Trophoblast cell (in vitro differentiated cells and primary cell): ENCODE measurements around the gene SEC16B. TPM values are rescaled to one million over a fixed set of nuclear protein-coding genes. Genes with fewer than 3 reads are reported as not detected.

Experiments used
- DNase-seq, 2 donors: peaks; one replicate each; pipeline ENCODE4 v3.0.0-alpha.2; 2016
- H2AFZ ChIP-seq: 2 replicates; pipeline ENCODE4 v1.6.1; 2013; ENCODE audit warnings: low read length, moderate library complexity, mild to moderate bottlenecking; ENCODE audit not compliant: insufficient read depth, poor library complexity
- H2AK5ac ChIP-seq: 2 replicates; pipeline ENCODE4 v1.6.1; 2013; ENCODE audit warnings: mild to moderate bottlenecking, low read length
- H2BK120ac ChIP-seq: 2 replicates; pipeline ENCODE4 v1.6.1; 2013; ENCODE audit warnings: low read length, mild to moderate bottlenecking, moderate library complexity; ENCODE audit not compliant: insufficient read depth, poor library complexity
- H2BK12ac ChIP-seq: 2 replicates; pipeline ENCODE4 v1.6.1; 2013; ENCODE audit warnings: mild to moderate bottlenecking, low read length, moderate library complexity
- H2BK5ac ChIP-seq: 2 replicates; pipeline ENCODE4 v1.6.1; 2013; ENCODE audit warnings: low read length, low read depth, moderate library complexity, mild to moderate bottlenecking; ENCODE audit not compliant: poor library complexity
- H3K14ac ChIP-seq: 2 replicates; pipeline ENCODE4 v1.6.1; 2013; ENCODE audit warnings: mild to moderate bottlenecking, low read length
- H3K18ac ChIP-seq: 2 replicates; pipeline ENCODE4 v1.6.1; 2013; ENCODE audit warnings: mild to moderate bottlenecking, low read length
- H3K23ac ChIP-seq: 2 replicates; pipeline ENCODE4 v1.6.1; 2013; ENCODE audit warnings: low read length
- H3K27ac ChIP-seq: 2 replicates; pipeline ENCODE4 v1.5.1; 2013; ENCODE audit warnings: low read depth, mild to moderate bottlenecking, inconsistent platforms, low read length, moderate library complexity
- H3K27me3 ChIP-seq: 2 replicates; pipeline ENCODE4 v1.6.1; 2013; ENCODE audit warnings: inconsistent platforms, mild to moderate bottlenecking, low read length, moderate library complexity; ENCODE audit not compliant: insufficient read depth
- H3K36me3 ChIP-seq, 2 experiments: 1 replicate in 1 of 2; 2 replicates in 1 of 2; pipeline ENCODE4 v1.6.1; 2013; ENCODE audit warnings: low read length in 2 of 2, mild to moderate bottlenecking in 2 of 2, moderate library complexity in 1 of 2; ENCODE audit not compliant: insufficient read depth in 2 of 2, control insufficient read depth in 1 of 2
- H3K4ac ChIP-seq: 2 replicates; pipeline ENCODE4 v1.6.1; 2013; ENCODE audit warnings: low read depth, mild to moderate bottlenecking, low read length, moderate library complexity
- H3K4me1 ChIP-seq, 2 experiments: 1 replicate in 1 of 2; 2 replicates in 1 of 2; pipeline ENCODE4 v1.6.1; 2013; ENCODE audit warnings: low read length in 2 of 2, mild to moderate bottlenecking in 2 of 2, moderate library complexity in 1 of 2; ENCODE audit not compliant: insufficient read depth in 2 of 2, control insufficient read depth in 1 of 2
- H3K4me2 ChIP-seq: 2 replicates; pipeline ENCODE4 v1.6.1; 2013; ENCODE audit warnings: inconsistent platforms, mild to moderate bottlenecking, low read length, moderate library complexity
- H3K4me3 ChIP-seq: 2 replicates; pipeline ENCODE4 v1.5.1; 2013; ENCODE audit warnings: mild to moderate bottlenecking, low read depth, low read length, inconsistent platforms
- H3K79me1 ChIP-seq: one replicate; pipeline ENCODE4 v1.6.1; 2013; ENCODE audit warnings: low read length
- H3K79me2 ChIP-seq: 2 replicates; pipeline ENCODE4 v1.6.1; 2013; ENCODE audit warnings: low read length, mild to moderate bottlenecking; ENCODE audit not compliant: control insufficient read depth, insufficient read depth, poor library complexity
- H3K9ac ChIP-seq: 2 replicates; pipeline ENCODE4 v1.6.1; 2013; ENCODE audit warnings: mild to moderate bottlenecking, low read length
- H3K9me3 ChIP-seq: 2 replicates; pipeline ENCODE4 v1.6.1; 2013; ENCODE audit warnings: low read depth, mild to moderate bottlenecking, control low read depth, inconsistent platforms, low read length; ENCODE audit not compliant: insufficient read depth
- H4K12ac ChIP-seq: 2 replicates; pipeline ENCODE4 v1.6.1; 2013; ENCODE audit warnings: low read depth, mild to moderate bottlenecking, low read length, moderate library complexity
- H4K8ac ChIP-seq: 2 replicates; pipeline ENCODE4 v1.6.1; 2013; ENCODE audit warnings: low read depth, mild to moderate bottlenecking, low read length, moderate library complexity
- H4K91ac ChIP-seq: one replicate; pipeline ENCODE4 v1.6.1; 2013; ENCODE audit warnings: low read depth, mild to moderate bottlenecking, low read length, moderate library complexity
- WGBS: extraction: QIAGEN DNeasy Blood & Tissue Kit; methylation state at CpG from one replicate; pipeline ENCODE4 v1.1.7; 2013; ENCODE audit warnings: missing lambda C conversion rate; ENCODE audit not compliant: insufficient read length, insufficient coverage; ENCODE audit errors: extremely low coverage; 5-methylcytosine and 5-hydroxymethylcytosine counted together
- polyA plus RNA-seq: library from polyadenylated mRNA; stranded (reverse); fragments of 200-250 nt; gene quantifications from 2 replicates; pipeline ENCODE4 v1.2.3, GENCODE V29; 2013

Gene SEC16B, protein sequence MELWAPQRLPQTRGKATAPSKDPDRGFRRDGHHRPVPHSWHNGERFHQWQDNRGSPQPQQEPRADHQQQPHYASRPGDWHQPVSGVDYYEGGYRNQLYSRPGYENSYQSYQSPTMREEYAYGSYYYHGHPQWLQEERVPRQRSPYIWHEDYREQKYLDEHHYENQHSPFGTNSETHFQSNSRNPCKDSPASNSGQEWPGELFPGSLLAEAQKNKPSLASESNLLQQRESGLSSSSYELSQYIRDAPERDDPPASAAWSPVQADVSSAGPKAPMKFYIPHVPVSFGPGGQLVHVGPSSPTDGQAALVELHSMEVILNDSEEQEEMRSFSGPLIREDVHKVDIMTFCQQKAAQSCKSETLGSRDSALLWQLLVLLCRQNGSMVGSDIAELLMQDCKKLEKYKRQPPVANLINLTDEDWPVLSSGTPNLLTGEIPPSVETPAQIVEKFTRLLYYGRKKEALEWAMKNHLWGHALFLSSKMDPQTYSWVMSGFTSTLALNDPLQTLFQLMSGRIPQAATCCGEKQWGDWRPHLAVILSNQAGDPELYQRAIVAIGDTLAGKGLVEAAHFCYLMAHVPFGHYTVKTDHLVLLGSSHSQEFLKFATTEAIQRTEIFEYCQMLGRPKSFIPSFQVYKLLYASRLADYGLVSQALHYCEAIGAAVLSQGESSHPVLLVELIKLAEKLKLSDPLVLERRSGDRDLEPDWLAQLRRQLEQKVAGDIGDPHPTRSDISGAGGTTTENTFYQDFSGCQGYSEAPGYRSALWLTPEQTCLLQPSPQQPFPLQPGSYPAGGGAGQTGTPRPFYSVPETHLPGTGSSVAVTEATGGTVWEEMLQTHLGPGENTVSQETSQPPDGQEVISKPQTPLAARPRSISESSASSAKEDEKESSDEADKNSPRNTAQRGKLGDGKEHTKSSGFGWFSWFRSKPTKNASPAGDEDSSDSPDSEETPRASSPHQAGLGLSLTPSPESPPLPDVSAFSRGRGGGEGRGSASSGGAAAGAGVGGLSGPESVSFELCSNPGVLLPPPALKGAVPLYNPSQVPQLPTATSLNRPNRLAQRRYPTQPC
- polyA plus RNA-seq = 0.11 and 0.12 TPM in 2 replicates

DNA sequence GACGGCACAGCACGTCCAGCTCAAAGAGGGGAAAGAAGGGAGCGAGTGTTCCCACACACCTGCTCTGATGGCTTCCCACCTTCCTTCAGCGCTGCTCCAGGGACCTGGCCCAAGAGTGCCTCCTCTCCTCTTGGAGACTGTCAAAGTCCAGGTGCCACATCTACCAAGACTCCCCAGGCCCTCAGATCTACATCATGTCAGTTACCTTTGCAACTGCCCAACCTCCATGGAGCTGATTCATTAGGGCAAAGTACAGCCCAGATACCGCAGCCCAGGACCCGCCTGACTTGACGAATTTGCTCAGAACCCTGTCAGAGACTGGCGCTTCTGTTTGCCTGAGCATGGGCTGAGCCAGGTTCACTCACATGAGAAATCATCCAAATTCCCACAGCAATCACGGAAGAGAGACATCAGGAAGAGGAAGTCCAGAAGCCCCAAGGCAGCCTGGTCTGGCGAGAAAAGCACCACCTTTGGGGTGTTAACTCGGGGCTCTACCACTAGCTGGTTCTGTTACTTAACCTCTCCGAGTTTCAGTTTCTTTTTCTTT lies at the start of gene SEC16B:
TSS of gene SEC16B (minus strand) at position 234 of the 547 bp plus-strand sequence. CDS start 2,077 bp downstream, outside the sequence.
- H3K36me3 ChIP-seq = no peaks in the 10 kb centered on the region
- no peak for DNase-seq
- H3K79me1 ChIP-seq = no peaks in the 10 kb centered on the region
- H3K4me2 ChIP-seq = no peak within 1 kb of the TSS
- H2BK120ac ChIP-seq = no peak within 1 kb of the TSS
- H3K9ac ChIP-seq = no peak within 1 kb of the TSS
- no peak within 1 kb of the TSS for H2AK5ac ChIP-seq
- no peak within 1 kb of the TSS for H3K23ac ChIP-seq
- H4K91ac ChIP-seq = no peak within 1 kb of the TSS
- no peak within 1 kb of the TSS for H3K4ac ChIP-seq
- H2BK12ac ChIP-seq = no peak within 1 kb of the TSS
- no peak within 1 kb of the TSS for H2BK5ac ChIP-seq
- H3K14ac ChIP-seq = no peak within 1 kb of the TSS
- no peak within 1 kb of the TSS for H3K18ac ChIP-seq
- H3K4me1 ChIP-seq = no peaks in the 10 kb centered on the region
- H4K12ac ChIP-seq = no peak within 1 kb of the TSS
- no peak within 1 kb of the TSS for H3K4me3 ChIP-seq
- H4K8ac ChIP-seq = no peak within 1 kb of the TSS
- H3K27me3 ChIP-seq = no peaks in the 10 kb centered on the region
- no peaks in the 10 kb centered on the region for H3K79me2 ChIP-seq
- no CpG with 5 or more reads among the region's 12 CpGs for WGBS
- no peak within 1 kb of the TSS for H2AFZ ChIP-seq
- peaks cover 3% of the 10 kb centered on the region for H3K9me3 ChIP-seq
- no peak within 1 kb of the TSS for H3K27ac ChIP-seq

DNA sequence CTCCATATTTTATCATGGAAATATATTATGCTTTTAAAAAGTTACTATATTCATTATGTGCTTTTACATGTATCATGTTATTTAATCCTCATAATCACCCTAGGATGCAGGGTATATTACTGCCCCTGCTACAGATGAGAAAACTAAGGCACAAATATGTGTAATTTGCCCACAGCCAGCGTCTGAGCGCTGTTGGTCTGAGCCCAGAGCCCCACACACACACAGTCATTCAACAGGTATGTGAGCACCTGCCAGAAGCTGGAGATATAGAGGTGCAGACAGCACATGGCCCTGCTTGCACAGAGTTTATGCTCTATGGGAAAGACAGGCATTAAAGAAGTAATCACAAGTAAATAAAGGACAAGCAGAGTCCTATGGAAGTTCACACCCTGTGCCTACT lies 49.8 kb upstream of the SEC16B start:
- H3K4me2 ChIP-seq = no peak overlapping the region
- H3K79me1 ChIP-seq = no peaks in the 10 kb centered on the region
- no peak overlapping the region for H2AK5ac ChIP-seq
- no peak overlapping the region for H2BK5ac ChIP-seq
- H3K4me1 ChIP-seq = no peaks in the 10 kb centered on the region
- H3K4ac ChIP-seq = no peak overlapping the region
- no peak overlapping the region for H3K14ac ChIP-seq
- H4K12ac ChIP-seq = no peak overlapping the region
- H3K27ac ChIP-seq = no peak overlapping the region
- H3K27me3 ChIP-seq = no peaks in the 10 kb centered on the region
- DNase-seq = peak in 1 of 2 donors; percentile 44
- H3K4me3 ChIP-seq = no peak overlapping the region
- no peak overlapping the region for H2AFZ ChIP-seq
- H4K91ac ChIP-seq = no peak overlapping the region
- H3K9me3 ChIP-seq = no peaks in the 10 kb centered on the region
- H3K18ac ChIP-seq = no peak overlapping the region
- WGBS = no CpG with 5 or more reads among the region's 2 CpGs
- no peak overlapping the region for H2BK12ac ChIP-seq
- H3K23ac ChIP-seq = no peak overlapping the region
- H3K79me2 ChIP-seq = no peaks in the 10 kb centered on the region
- no peak overlapping the region for H3K9ac ChIP-seq
- H3K36me3 ChIP-seq = no peaks in the 10 kb centered on the region
- H4K8ac ChIP-seq = no peak overlapping the region
- no peak overlapping the region for H2BK120ac ChIP-seq

DNA sequence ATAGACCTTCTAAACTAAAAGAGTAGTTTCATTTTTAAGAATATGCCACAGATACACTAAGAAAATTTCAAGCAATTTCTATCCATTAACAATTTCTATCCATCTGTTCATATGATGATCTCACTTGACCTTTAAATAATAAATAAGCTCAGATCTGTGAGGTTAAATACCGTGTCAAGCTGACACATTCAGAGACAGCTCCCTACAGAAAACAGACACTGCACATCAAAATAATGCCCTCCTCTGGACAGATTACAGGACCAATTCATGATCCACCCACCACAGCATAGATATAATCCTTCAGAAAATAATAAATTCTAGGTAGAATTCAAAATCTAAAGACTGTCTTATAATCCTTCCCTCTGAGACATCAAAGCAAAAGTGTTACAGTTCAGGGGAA lies 49.4 kb upstream of the SEC16B start:
- Histone ChIP-seq H2AK5ac (no peak overlapping the region), H3K79me2 (no peaks in the 10 kb centered on the region), H2BK12ac (no peak overlapping the region), H3K36me3 (no peaks in the 10 kb centered on the region), H3K14ac (no peak overlapping the region), H3K9ac (no peak overlapping the region), H3K18ac (no peak overlapping the region), H3K27me3 (no peaks in the 10 kb centered on the region), H3K79me1 (no peaks in the 10 kb centered on the region), H3K9me3 (no peaks in the 10 kb centered on the region), H4K12ac (no peak overlapping the region), H3K4me2 (no peak overlapping the region), H3K27ac (no peak overlapping the region), H3K4me1 (no peaks in the 10 kb centered on the region), H2BK120ac (no peak overlapping the region), H4K91ac (no peak overlapping the region), H2BK5ac (no peak overlapping the region), H4K8ac (no peak overlapping the region), H3K4ac (no peak overlapping the region), H3K4me3 (no peak overlapping the region), H2AFZ (no peak overlapping the region), H3K23ac (no peak overlapping the region)
- no CpG with 5 or more reads among the region's 1 CpG for WGBS
- no peak for DNase-seq

DNA sequence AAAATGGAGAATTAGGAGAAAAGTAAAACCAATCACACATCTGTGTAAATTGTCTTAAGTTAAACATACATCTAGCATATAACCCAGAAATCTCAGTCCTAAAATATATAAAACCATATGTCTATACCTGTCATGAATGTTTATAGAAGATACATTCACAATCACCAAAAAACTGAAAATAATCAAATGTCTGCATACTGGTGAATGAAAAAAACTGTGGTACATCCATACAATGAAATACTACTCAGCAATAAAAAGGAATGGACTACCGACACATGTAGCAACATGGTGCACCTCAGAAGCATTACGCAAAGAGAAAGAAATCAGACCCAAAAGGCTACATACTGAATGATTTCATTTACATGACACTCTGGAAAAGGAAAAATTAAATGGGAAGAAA lies 47.7 kb upstream of the SEC16B start:
- no peak overlapping the region for H2BK5ac ChIP-seq
- no CpG with 5 or more reads among the region's 2 CpGs for WGBS
- no peak overlapping the region for H3K18ac ChIP-seq
- no peak overlapping the region for H2BK12ac ChIP-seq
- no peak overlapping the region for H3K4ac ChIP-seq
- H3K27me3 ChIP-seq = no peaks in the 10 kb centered on the region
- no peak overlapping the region for H2AFZ ChIP-seq
- H3K9ac ChIP-seq = no peak overlapping the region
- H3K14ac ChIP-seq = no peak overlapping the region
- no peaks in the 10 kb centered on the region for H3K79me2 ChIP-seq
- H3K4me3 ChIP-seq = no peak overlapping the region
- no peak overlapping the region for H4K8ac ChIP-seq
- H3K36me3 ChIP-seq = no peaks in the 10 kb centered on the region
- H3K4me2 ChIP-seq = no peak overlapping the region
- H2AK5ac ChIP-seq = no peak overlapping the region
- H4K91ac ChIP-seq = no peak overlapping the region
- H4K12ac ChIP-seq = no peak overlapping the region
- no peaks in the 10 kb centered on the region for H3K79me1 ChIP-seq
- no peak for DNase-seq
- H3K27ac ChIP-seq = no peak overlapping the region
- H3K23ac ChIP-seq = no peak overlapping the region
- H2BK120ac ChIP-seq = no peak overlapping the region
- H3K9me3 ChIP-seq = no peaks in the 10 kb centered on the region
- H3K4me1 ChIP-seq = no peaks in the 10 kb centered on the region
